Stimulated activated CD4-positive, alpha-beta T cell treated with anti-CD3 and anti-CD28 coated beads, Interleukin-2, amount 100 ng/mL, for 4 hours (primary cell): ENCODE data around the gene TUBGCP2.
"Not testable (repeated sequence)": the region's sequence is repeated elsewhere in the genome, so short reads cannot be mapped to it uniquely, and the experiment has no call there.

ENCODE experiments used
- DNase-seq: peaks from one replicate; pipeline ENCODE4 v3.0.0-alpha.2; 2020; ENCODE audit warnings: low read depth

The TUBGCP2 gene

GRCh38 chr10:133277993-133278576, 30.6 kb downstream of the TUBGCP2 start:
- DNase-seq, result no peak

GRCh38 chr10:133277277-133277992, 31.2 kb downstream of the TUBGCP2 start:
- DNase-seq, result no peak

- peak; percentile 59 for DNase-seq
Measured at GRCh38 chr10:133276435-133277201, 32.1 kb downstream of the TUBGCP2 start, which contains the start of gene ADAM8. TSS of gene ADAM8 (minus strand) at chr10:133276868. CDS start at chr10:133276817, 51 bp downstream.

- no peak for DNase-seq
Measured at GRCh38 chr10:133276100-133276434, 32.6 kb downstream of the TUBGCP2 start.

DNA sequence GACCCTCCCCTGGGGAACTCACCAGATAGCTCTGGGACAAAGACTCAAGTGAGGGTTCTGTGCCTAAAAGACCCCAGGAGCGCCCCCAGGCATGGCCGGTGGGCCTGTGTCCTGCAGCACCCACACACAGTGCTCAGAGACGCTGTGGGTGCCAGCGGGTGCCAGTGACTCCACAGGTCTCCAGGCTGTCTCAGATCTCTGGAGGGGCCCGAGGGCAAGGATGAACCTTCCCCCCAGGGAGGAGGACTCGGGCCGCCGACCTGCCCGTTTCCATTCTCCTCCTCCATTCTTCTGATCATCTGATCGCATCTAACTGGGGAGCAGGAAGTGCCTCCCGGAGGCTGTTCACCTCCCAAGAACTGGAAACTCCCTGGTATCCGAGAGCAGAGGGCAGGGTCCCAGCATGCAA, 33.0 kb downstream of the TUBGCP2 start:
- no peak for DNase-seq

DNA sequence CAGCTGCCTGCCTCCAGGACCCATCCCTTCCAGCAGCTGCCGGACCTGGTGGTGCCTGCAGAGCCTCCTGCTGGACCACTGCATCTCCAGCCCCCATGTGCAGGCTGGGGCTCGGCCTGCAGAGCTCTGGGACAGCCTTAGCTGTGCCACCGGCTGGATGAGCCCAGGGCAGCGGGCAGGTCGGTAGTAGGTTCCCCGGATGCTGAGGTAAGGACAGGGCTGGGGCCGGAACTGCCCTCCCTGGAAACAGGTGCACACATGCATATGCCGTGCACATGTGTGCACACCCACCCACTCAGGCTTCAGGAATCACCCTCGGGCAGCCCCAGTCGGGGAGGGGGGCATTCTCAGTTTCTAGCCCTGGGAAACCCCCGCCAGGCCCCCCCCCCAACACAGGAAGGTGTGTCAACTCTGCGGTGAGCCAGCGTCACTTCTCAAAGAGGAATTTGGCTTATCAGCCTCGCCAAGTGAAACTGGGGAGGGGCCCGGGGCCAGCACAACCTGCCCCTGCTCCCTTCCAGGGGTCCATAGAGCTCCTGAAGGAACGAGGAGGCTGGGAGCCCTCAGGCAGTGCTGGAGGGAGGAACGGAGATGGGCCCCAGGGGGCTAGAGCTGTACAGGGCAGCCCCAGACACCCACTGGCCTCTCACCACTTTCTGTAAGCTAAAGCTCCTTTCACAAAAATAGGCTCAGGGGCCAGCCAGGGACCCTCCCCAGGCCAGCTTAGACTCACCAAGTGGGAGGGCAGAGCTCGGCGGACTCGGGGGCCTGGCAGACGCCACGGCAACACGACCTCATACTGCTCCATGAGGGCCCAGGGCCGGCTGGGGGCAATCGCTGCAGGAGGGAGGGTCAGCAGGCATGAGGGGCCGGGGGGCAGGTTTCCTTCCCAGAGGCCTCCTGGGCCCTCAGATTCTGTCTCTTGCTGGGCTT, 33.7 kb downstream of the TUBGCP2 start:
- DNase-seq, result peak; percentile 81

DNA sequence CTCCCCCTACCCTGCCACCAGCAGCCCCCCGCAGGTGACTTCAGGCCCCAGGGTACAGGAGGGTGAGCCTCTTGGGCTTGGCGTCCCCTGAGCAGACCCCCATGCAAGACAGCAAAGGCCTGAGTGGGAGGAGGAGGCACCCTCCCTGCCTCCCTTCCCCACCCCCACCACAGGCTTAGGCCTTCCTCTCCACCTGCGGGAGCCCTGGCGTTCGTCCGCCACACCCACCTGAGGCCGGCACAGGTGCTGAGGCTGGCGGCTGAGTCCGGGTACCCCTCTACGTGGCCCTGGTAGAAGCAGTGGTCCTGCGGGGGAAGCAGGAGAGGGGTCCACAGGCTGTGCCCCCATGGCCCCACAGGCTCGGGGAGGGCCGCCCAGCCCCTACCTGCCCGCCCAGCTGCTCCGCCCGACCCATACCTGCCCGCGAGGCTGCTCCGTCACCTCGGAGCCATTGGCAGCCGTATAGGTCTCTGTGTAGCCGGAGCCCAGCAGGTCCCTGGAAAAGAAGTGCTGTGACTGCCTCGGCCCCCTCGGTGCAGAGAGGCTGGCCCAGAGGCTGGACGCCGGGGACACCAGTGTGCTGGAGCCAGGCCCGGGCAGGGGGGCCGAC, 35.0 kb downstream of the TUBGCP2 start:
- no peak for DNase-seq

- DNase-seq, result no peak
Measured at GRCh38 chr10:133272964-133273420, 35.7 kb downstream of the TUBGCP2 start.

DNA sequence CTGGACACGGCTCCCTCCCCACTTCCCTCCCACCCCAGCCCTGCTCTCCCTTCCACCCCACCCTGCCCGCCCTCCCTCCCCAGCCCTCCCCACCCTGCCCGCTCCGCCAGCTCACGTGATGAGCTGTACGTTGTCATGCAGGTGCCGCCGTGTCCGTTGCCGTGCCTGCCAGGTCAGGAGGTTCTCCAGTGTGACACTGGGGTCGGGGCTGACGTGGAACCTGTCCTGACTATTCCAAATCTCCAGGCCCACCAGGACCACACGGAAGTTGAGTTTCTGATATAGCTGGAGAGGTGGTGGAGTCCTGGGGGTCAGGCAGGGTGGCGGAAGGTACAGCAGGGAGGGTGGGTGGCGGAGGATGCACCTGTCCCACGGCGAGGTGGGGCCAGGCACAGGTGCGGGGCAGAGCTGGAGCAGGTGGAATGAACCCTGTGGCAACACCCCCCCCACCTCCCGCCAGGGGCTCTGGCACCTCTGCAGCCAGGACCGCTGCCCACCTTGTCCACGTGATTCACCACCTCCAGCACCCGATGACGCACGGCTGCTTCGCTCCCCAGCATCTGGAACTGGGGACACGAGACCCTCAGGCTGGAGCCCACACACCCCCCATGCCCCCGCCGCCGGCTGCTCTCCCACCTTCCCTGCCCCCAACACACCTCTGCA, 36.2 kb downstream of the TUBGCP2 start:
- no peak for DNase-seq

DNA sequence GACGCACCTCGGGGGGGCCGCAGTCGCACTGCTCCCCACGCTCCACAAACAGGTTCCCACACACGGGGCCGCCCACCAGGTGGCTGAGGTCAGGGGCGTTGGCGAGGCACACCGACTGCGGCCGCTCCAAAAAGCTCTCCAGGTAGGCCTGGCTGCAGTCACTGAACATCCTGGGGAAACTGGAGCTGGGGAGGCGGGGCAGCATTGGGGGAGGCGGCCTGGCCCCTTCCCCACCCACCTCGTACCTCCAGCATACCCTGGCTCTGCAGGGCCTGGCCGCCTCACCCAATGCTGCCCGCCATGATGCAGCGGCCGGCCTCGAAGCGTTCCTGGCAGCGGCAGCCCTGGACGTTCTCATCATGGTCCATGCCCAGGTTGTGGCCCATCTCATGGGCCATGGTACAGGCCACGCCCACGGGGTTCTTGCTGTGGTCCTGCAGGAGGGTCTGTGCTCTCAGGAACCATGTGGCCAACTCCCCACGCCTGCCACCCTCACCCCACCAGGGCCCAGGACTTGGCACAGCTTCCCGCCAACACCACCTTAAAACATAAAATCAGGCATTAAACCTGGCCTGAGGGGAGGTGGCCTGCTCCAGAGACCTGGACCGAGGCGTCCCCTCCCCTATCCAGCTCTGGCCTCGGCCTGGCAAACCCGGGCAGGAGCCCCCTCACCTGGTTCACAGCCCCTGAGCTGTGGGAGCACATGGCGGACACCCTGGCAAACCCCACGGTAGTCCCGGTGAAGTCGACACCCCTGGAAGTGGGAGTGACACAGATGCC, 37.0 kb downstream of the TUBGCP2 start:
- no peak for DNase-seq

GRCh38 chr10:133270773-133271297, 37.8 kb downstream of the TUBGCP2 start:
- no peak for DNase-seq

GRCh38 chr10:133270204-133270603, 38.5 kb downstream of the TUBGCP2 start:
- no peak for DNase-seq

GRCh38 chr10:133269367-133269766, 39.3 kb downstream of the TUBGCP2 start:
- no peak for DNase-seq

- no peak for DNase-seq
Measured at GRCh38 chr10:133268532-133268931, 40.1 kb downstream of the TUBGCP2 start.

GRCh38 chr10:133267829-133268228, 40.8 kb downstream of the TUBGCP2 start:
- no peak for DNase-seq

- no peak for DNase-seq
Measured at GRCh38 chr10:133267293-133267692, 41.4 kb downstream of the TUBGCP2 start.

- DNase-seq, result no peak
Measured at GRCh38 chr10:133266056-133266795, 42.4 kb downstream of the TUBGCP2 start.

DNA sequence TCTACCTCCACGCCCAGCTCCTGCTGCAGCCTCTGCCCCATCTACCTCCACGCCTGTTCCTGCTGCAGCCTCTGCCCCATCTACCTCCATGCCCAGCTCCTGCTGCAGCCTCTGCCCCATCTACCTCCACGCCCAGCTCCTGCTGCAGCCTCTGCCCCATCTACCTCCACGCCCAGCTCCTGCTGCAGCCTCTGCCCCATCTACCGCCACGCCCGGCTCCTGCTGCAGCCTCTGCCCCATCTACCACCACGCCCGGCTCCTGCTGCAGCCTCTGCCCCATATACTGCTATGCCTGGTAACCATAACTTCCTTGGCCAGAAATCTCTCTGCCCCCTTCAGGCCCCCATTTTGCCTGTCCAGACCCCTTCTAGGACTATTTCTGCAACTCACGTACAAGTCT, 43.6 kb downstream of the TUBGCP2 start:
- DNase-seq, result not testable (repeated sequence)

- no peak for DNase-seq
Measured at GRCh38 chr10:133264461-133264860, 44.2 kb downstream of the TUBGCP2 start.
